Colonic mucosa (tissue), 4 donors: ENCODE results near the gene IFT25. TPM values are rescaled to one million over a fixed set of nuclear protein-coding genes. Genes with fewer than 3 reads are reported as not detected.

Experiments used
- DNase-seq: peaks from one replicate; pipeline ENCODE4 v3.0.0-alpha.2; 2020
- H3K27ac ChIP-seq: fragments of 200-600 bp; one replicate; pipeline ENCODE4 v1.8.0; 2021
- H3K27me3 ChIP-seq: fragments of 200-600 bp; one replicate; pipeline ENCODE4 v1.8.0; 2021
- H3K36me3 ChIP-seq: fragments of 200-600 bp; one replicate; pipeline ENCODE4 v1.8.0; 2021
- H3K4me1 ChIP-seq: fragments of 200-600 bp; one replicate; pipeline ENCODE4 v1.8.0; 2021; ENCODE audit warnings: mild to moderate bottlenecking
- H3K4me3 ChIP-seq: fragments of 200-600 bp; one replicate; pipeline ENCODE4 v1.8.0; 2021
- H3K9ac ChIP-seq, 2 donors: one replicate each; pipeline ENCODE4 v1.7.0; 2013; ENCODE audit warnings: control low read depth in 2 of 2, low read depth in 2 of 2, low read length in 2 of 2
- H3K9me3 ChIP-seq: fragments of 200-600 bp; one replicate; pipeline ENCODE4 v1.8.0; 2021
- CTCF ChIP-seq: fragments of 200-600 bp; IDR thresholded peaks from one replicate; pipeline ENCODE4 v1.8.0; 2022; ENCODE audit warnings: antibody characterized with exemption, mild to moderate bottlenecking
- intact Hi-C: fragments of 100-400 bp; cut with DNase I; formaldehyde crosslinking; loops from one replicate; pipeline ENCODE4 v1.14.1; 2022
- total RNA-seq, 2 donors: library from RNA; stranded (reverse); fragmentation: NEBNext Ultra II Directional in 1 of 2; extraction: Animal tissue kit (Norgen Biotek cat#: 25700) in 1 of 2; gene quantifications; one replicate each; pipeline ENCODE4 v1.2.1, GENCODE V29; 2021
- donor health status: healthy.
- donor health status: DM: no; HTN: no; CAD: no.
- donor health status: DM: no; HTN: no; CAD: no.

The IFT25 gene
- total RNA-seq, 2 donors from 2014 or later = 15.1 to 17.5 TPM

DNA sequence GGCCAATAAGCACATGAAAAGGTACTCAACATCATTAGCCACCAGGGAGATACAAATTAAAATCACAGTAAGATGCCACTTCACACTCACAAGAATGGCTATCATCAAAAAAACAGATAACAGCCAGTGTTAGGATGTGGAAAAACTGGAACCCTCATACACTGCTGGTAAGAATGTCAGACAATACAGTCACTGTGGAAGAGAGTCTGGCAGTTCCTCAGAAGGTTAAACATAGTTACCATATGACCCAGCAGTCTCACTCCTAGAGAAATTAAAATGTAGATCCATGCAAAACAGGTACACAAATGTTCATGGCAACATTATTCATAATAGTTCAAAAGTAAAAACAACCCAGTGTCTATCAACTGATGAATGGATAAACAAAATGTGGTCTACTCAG lies 39.2 kb upstream of the IFT25 start:
- Histone ChIP-seq H3K36me3 (no peaks in the 10 kb centered on the region), H3K27ac (no peak overlapping the region), H3K9me3 (no peaks in the 10 kb centered on the region), H3K27me3 (no peaks in the 10 kb centered on the region), H3K4me3 (no peak overlapping the region), H3K4me1 (no peaks in the 10 kb centered on the region), H3K9ac (no peak overlapping the region)
- intact Hi-C loops = no loop called here
- DNase-seq = no peak
- no peak for TF ChIP-seq CTCF

DNA sequence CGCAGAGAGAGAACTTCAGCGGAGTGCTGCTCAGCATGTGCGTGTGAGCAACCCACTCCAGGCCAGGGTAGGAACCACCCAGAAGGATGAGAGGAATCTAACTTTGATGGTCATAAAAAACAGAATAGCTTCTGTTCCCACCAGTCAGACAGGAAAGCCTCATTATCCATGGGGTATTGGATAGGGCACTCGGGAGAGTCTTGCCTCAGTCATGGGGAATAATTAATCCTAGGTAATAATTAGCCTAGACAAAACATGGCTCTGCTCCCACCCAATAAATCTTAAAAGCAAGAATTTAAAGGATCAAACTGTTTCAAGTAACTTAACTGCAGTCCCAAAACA lies 37.2 kb upstream of the IFT25 start:
- Histone ChIP-seq H3K4me3 (peak overlapping the region; percentile 10), H3K27me3 (no peaks in the 10 kb centered on the region), H3K27ac (no peak overlapping the region), H3K9me3 (no peaks in the 10 kb centered on the region), H3K4me1 (no peaks in the 10 kb centered on the region), H3K9ac (peak overlapping the region in 1 of 2 donors; percentile 41), H3K36me3 (no peaks in the 10 kb centered on the region)
- no peak for TF ChIP-seq CTCF
- intact Hi-C loops = no loop called here
- DNase-seq = no peak

DNA sequence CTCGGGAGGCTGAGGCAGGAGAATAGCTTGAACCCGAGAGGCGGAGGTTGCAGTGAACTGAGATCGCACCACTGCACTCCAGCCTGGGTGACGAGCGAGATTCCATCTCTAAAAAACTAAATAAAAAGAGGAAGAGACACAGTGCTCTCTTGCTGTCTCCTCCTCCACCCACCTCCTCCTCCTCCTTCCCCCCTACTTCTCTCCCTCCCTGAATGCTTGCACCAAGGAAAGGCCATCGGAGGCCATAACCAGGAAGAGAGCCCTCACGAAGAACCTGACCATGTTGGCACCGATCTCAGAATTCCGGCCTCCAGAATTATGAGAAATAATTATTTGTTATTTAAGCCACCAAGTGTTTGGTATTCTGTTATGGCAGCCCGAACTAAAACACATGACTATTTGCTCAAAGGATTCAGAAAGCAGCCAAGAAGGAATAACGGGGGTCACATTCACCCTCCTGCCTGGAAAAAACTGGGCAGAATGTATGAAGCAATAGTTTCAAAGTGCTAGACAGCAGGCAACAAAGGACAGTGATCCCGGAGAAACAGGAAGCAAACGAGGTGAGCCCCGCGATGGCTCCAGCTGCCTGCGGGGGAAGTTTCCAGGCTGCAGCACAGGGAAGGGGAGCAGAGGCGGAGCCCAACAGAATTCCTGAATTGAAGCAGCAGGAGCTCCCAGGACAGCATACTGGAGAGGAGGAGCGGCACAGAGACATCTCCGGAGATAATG lies 36.7 kb upstream of the IFT25 start:
- intact Hi-C loops = no loop called here
- Histone ChIP-seq H3K36me3 (no peaks in the 10 kb centered on the region), H3K27me3 (no peaks in the 10 kb centered on the region), H3K9me3 (no peaks in the 10 kb centered on the region), H3K27ac (no peak overlapping the region), H3K9ac (peak overlapping the region in 1 of 2 donors; percentile 41), H3K4me3 (peak overlapping the region; percentile 10), H3K4me1 (no peaks in the 10 kb centered on the region)
- peak; percentile 32 for DNase-seq
- no peak for TF ChIP-seq CTCF

GRCh38 chr1:53981220-53981619 lies 35.7 kb upstream of the IFT25 start:
- Histone ChIP-seq H3K27me3 (no peaks in the 10 kb centered on the region), H3K9me3 (no peaks in the 10 kb centered on the region), H3K9ac (no peak overlapping the region), H3K36me3 (no peaks in the 10 kb centered on the region), H3K4me3 (no peak overlapping the region), H3K4me1 (no peaks in the 10 kb centered on the region), H3K27ac (no peak overlapping the region)
- no peak for TF ChIP-seq CTCF
- no peak for DNase-seq
- intact Hi-C loops = no loop called here

DNA sequence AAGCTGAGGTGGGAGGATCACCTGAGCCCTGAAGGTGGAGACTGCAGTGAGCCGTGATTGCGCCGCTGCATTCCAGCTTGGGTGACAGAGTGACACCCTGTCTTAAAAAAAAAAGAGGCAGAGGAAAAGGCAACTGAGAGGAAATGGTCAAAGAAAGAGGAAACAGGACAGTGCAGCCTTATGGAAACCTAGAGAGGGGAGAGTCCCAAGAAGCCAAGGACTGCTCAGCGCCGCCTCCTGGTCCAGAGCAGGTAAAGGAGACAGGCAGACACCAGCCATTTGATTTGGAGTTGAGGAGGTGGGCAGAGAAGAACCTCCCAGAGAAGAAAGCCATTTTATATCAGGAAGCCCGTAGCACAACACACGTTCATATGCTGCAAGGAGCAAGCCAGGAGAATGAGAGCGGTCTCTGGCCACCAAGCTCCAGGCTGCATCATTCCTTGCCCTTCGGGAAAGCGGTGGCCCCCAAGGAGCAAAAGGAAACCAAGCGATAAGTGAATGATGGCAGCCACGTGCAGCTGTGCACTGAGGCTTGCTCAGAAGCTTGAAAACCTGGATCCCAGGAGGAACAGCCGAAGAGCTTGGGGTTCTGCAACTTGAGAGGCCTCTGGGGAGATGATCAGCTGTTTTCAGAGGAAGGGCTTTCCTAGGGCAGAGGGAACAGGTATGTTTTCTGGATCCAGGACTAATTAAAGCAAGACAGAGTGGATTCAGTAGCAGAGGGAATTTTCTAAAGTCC lies 34.4 kb upstream of the IFT25 start:
- no peak overlapping the region for H3K27ac ChIP-seq

More for the DNA sequence above, 34.4 kb upstream of the IFT25 start:
- TF ChIP-seq CTCF = no peak
- H3K4me3 ChIP-seq = no peak overlapping the region
- intact Hi-C loops = no loop called here
- no peak overlapping the region for H3K9ac ChIP-seq
- H3K9me3 ChIP-seq = no peaks in the 10 kb centered on the region
- no peaks in the 10 kb centered on the region for H3K4me1 ChIP-seq
- H3K27me3 ChIP-seq = no peaks in the 10 kb centered on the region
- DNase-seq = no peak
- no peaks in the 10 kb centered on the region for H3K36me3 ChIP-seq
